T follicular helper cell (primary cell): ENCODE data around the gene CREB5.

Source experiments
- DNase-seq: peaks from one replicate; pipeline ENCODE4 v3.0.0-alpha.2; 2020; ENCODE audit warnings: low read depth

Gene CREB5

GRCh38 chr7:28479507-28479947 lies 67.2 kb downstream of the CREB5 start:
- no peak for DNase-seq

- no peak for DNase-seq
Measured at GRCh38 chr7:28480595-28480994, 68.3 kb downstream of the CREB5 start.

GRCh38 chr7:28481091-28481926 lies 69.0 kb downstream of the CREB5 start:
- DNase-seq = no peak

GRCh38 chr7:28483112-28483511 lies 70.8 kb downstream of the CREB5 start:
- DNase-seq = no peak

GRCh38 chr7:28483908-28484605 lies 71.7 kb downstream of the CREB5 start:
- DNase-seq = no peak

GRCh38 chr7:28484606-28484935 lies 72.3 kb downstream of the CREB5 start:
- DNase-seq = no peak

- no peak for DNase-seq
Measured at GRCh38 chr7:28487487-28487886, 75.2 kb downstream of the CREB5 start.

GRCh38 chr7:28488061-28488791 lies 75.9 kb downstream of the CREB5 start:
- no peak for DNase-seq

- DNase-seq = no peak
Measured at GRCh38 chr7:28490831-28491230, 78.5 kb downstream of the CREB5 start.

- no peak for DNase-seq
Measured at GRCh38 chr7:28493477-28493876, 81.2 kb downstream of the CREB5 start.

GRCh38 chr7:28497009-28497408 lies 84.7 kb downstream of the CREB5 start:
- no peak for DNase-seq

- DNase-seq = no peak
Measured at GRCh38 chr7:28498636-28499035, 86.3 kb downstream of the CREB5 start.

- no peak for DNase-seq
Measured at GRCh38 chr7:28500138-28500537, 87.8 kb downstream of the CREB5 start.

GRCh38 chr7:28502408-28502807 lies 90.1 kb downstream of the CREB5 start:
- no peak for DNase-seq

- no peak for DNase-seq
Measured at GRCh38 chr7:28503396-28503795, 91.1 kb downstream of the CREB5 start.

- no peak for DNase-seq
Measured at GRCh38 chr7:28505014-28505413, 92.7 kb downstream of the CREB5 start.

GRCh38 chr7:28505867-28506266 lies 93.5 kb downstream of the CREB5 start:
- no peak for DNase-seq

GRCh38 chr7:28507525-28508282 lies 95.4 kb downstream of the CREB5 start:
- no peak for DNase-seq

GRCh38 chr7:28509251-28510025 lies 97.1 kb downstream of the CREB5 start:
- DNase-seq = no peak

GRCh38 chr7:28510026-28510369 lies 97.7 kb downstream of the CREB5 start:
- no peak for DNase-seq

- DNase-seq = no peak
Measured at GRCh38 chr7:28512668-28513440, 100.5 kb downstream of the CREB5 start.
